GM18951 (cell line): ENCODE data around the gene SMIM17.

Experiments used
- POLR2A ChIP-seq: IDR thresholded peaks from 4 replicates; pipeline ENCODE4 v1.6.1; 2011; ENCODE audit warnings: mild to moderate bottlenecking; ENCODE audit not compliant: insufficient read length, insufficient read depth; ENCODE audit errors: extremely low read depth
- in situ Hi-C: fragments of 300-500 bp; cut with MboI; formaldehyde crosslinking; loops from one replicate; pipeline ENCODE4 v1.12.0; 2022; ENCODE audit warnings: low sequenced_read_pairs, mixed read lengths, inconsistent platforms; ENCODE audit not compliant: unreplicated experiment

SMIM17 gene

GRCh38 chr19:56619121-56619520 is 23.8 kb upstream of the SMIM17 start:
- in situ Hi-C loops: no loop called here
- no peak for TF ChIP-seq POLR2A

GRCh38 chr19:56622374-56622773 is 20.6 kb upstream of the SMIM17 start:
- no peak for TF ChIP-seq POLR2A
- in situ Hi-C loops: no loop called here

GRCh38 chr19:56623006-56623405 is 20.0 kb upstream of the SMIM17 start:
- in situ Hi-C loops: no loop called here
- no peak for TF ChIP-seq POLR2A

- in situ Hi-C loops: no loop called here
- TF ChIP-seq POLR2A: no peak
Observed at GRCh38 chr19:56625708-56626107, 17.3 kb upstream of the SMIM17 start.

- no peak for TF ChIP-seq POLR2A
- in situ Hi-C loops: no loop called here
Observed at GRCh38 chr19:56633021-56633420, 9.9 kb upstream of the SMIM17 start.

GRCh38 chr19:56637976-56638555 is 4.9 kb upstream of the SMIM17 start:
- TF ChIP-seq POLR2A: no peak
- in situ Hi-C loops: no loop called here

- no peak for TF ChIP-seq POLR2A
- in situ Hi-C loops: no loop called here
Observed at GRCh38 chr19:56639217-56639616, 3.7 kb upstream of the SMIM17 start.

GRCh38 chr19:56643460-56643955 is 549 bp downstream of the SMIM17 start:
- no peak for TF ChIP-seq POLR2A
- in situ Hi-C loops: no loop called here

- in situ Hi-C loops: no loop called here
- TF ChIP-seq POLR2A: no peak
Observed at GRCh38 chr19:56654151-56654550, 11.2 kb downstream of the SMIM17 start.

GRCh38 chr19:56660381-56661107 is 17.6 kb downstream of the SMIM17 start:
- no peak for TF ChIP-seq POLR2A

GRCh38 chr19:56661248-56661647 is 18.3 kb downstream of the SMIM17 start:
- no peak for TF ChIP-seq POLR2A
- in situ Hi-C loops: no loop called here

More at GRCh38 chr19:56660381-56661107, 17.6 kb downstream of the SMIM17 start:
- in situ Hi-C loops: no loop called here

- in situ Hi-C loops: no loop called here
- TF ChIP-seq POLR2A: no peak
Observed at GRCh38 chr19:56663931-56664500, 21.1 kb downstream of the SMIM17 start.

GRCh38 chr19:56664511-56664910 is 21.6 kb downstream of the SMIM17 start:
- no peak for TF ChIP-seq POLR2A
- in situ Hi-C loops: no loop called here
